Stromal cell of bone marrow (primary cell): ENCODE results near the gene RBP4.

ENCODE experiments used
- DNase-seq: peaks from one replicate; pipeline ENCODE4 v3.0.0-alpha.2; 2012; ENCODE audit warnings: low read depth

RBP4 gene

GRCh38 chr10:93595378-93596161 lies 5.5 kb downstream of the RBP4 start:
- no peak for DNase-seq

- no peak for DNase-seq
Measured at GRCh38 chr10:93594518-93594917, 6.5 kb downstream of the RBP4 start.

- no peak for DNase-seq
Measured at GRCh38 chr10:93593749-93594148, 7.3 kb downstream of the RBP4 start.

- DNase-seq = no peak
Measured at GRCh38 chr10:93593254-93593653, 7.8 kb downstream of the RBP4 start.

- DNase-seq = no peak
Measured at GRCh38 chr10:93591065-93591808, 9.8 kb downstream of the RBP4 start.

- no peak for DNase-seq
Measured at GRCh38 chr10:93590638-93591037, 10.4 kb downstream of the RBP4 start.

- DNase-seq = no peak
Measured at GRCh38 chr10:93589648-93590562, 11.1 kb downstream of the RBP4 start.

- no peak for DNase-seq
Measured at GRCh38 chr10:93584445-93584844, 16.6 kb downstream of the RBP4 start.

- DNase-seq = no peak
Measured at GRCh38 chr10:93580828-93581227, 20.2 kb downstream of the RBP4 start.

- no peak for DNase-seq
Measured at GRCh38 chr10:93579985-93580711, 20.9 kb downstream of the RBP4 start.

- no peak for DNase-seq
Measured at GRCh38 chr10:93579089-93579488, 21.9 kb downstream of the RBP4 start.

GRCh38 chr10:93577565-93577964 lies 23.5 kb downstream of the RBP4 start:
- DNase-seq = no peak

- no peak for DNase-seq
Measured at GRCh38 chr10:93576888-93577287, 24.1 kb downstream of the RBP4 start.

GRCh38 chr10:93573924-93574323 lies 27.1 kb downstream of the RBP4 start:
- DNase-seq = no peak

GRCh38 chr10:93573051-93573909 lies 27.8 kb downstream of the RBP4 start:
- DNase-seq = no peak

- no peak for DNase-seq
Measured at GRCh38 chr10:93572606-93573005, 28.4 kb downstream of the RBP4 start.

GRCh38 chr10:93570383-93570782 lies 30.7 kb downstream of the RBP4 start:
- DNase-seq = no peak

- no peak for DNase-seq
Measured at GRCh38 chr10:93568105-93568390, 33.0 kb downstream of the RBP4 start.

GRCh38 chr10:93567277-93568104 lies 33.5 kb downstream of the RBP4 start:
- no peak for DNase-seq
